IPS-20b (cell line): ENCODE measurements around the gene UNK.

Experiments used
- H3K27ac ChIP-seq: one replicate; pipeline ENCODE4 v1.5.1; 2013; ENCODE audit warnings: low read length
- H3K27me3 ChIP-seq: 2 replicates; pipeline ENCODE4 v1.6.1; 2013; ENCODE audit warnings: mild to moderate bottlenecking, low read length, inconsistent platforms; ENCODE audit not compliant: insufficient read depth
- H3K36me3 ChIP-seq: 2 replicates; pipeline ENCODE4 v1.6.1; 2013; ENCODE audit warnings: low read depth, mild to moderate bottlenecking, inconsistent platforms, low read length, moderate library complexity; ENCODE audit not compliant: insufficient read depth
- H3K4me1 ChIP-seq: 2 replicates; pipeline ENCODE4 v1.6.1; 2013; ENCODE audit warnings: mild to moderate bottlenecking, control low read depth, inconsistent platforms, low read length, moderate library complexity; ENCODE audit not compliant: insufficient read depth
- H3K4me3 ChIP-seq: 2 replicates; pipeline ENCODE4 v1.5.1; 2013; ENCODE audit warnings: mild to moderate bottlenecking, low read length, inconsistent platforms
- H3K9ac ChIP-seq: 2 replicates; pipeline ENCODE4 v1.6.1; 2013; ENCODE audit warnings: low read depth, mild to moderate bottlenecking, inconsistent platforms, low read length, moderate library complexity
- H3K9me3 ChIP-seq: 2 replicates; pipeline ENCODE4 v1.6.1; 2013; ENCODE audit warnings: mild to moderate bottlenecking, low read depth, low read length, inconsistent platforms; ENCODE audit not compliant: insufficient read depth

The UNK gene

GRCh38 chr17:75784473-75785015, at the start of gene UNK:
Gene UNK (plus strand): TSS chr17:75784806. CDS start chr17:75784881, 75 bp downstream.
- H3K9me3 ChIP-seq, result no peaks in the 10 kb centered on the region
- no peaks in the 10 kb centered on the region for H3K36me3 ChIP-seq
- no peaks in the 10 kb centered on the region for H3K27me3 ChIP-seq
- peak within 1 kb of the TSS; percentile 96 for H3K27ac ChIP-seq
- peak within 1 kb of the TSS; percentile 100 for H3K9ac ChIP-seq
- H3K4me3 ChIP-seq, result peak within 1 kb of the TSS; percentile 99
- H3K4me1 ChIP-seq, result peaks cover 19% of the 10 kb centered on the region

- H3K4me3 ChIP-seq, result no peak overlapping the region
- H3K36me3 ChIP-seq, result no peaks in the 10 kb centered on the region
- no peaks in the 10 kb centered on the region for H3K9me3 ChIP-seq
- no peaks in the 10 kb centered on the region; the same call in 1 of the 2 replicates for H3K4me1 ChIP-seq
- H3K27ac ChIP-seq, result no peak overlapping the region
- no peaks in the 10 kb centered on the region for H3K27me3 ChIP-seq
- no peak overlapping the region for H3K9ac ChIP-seq
These were observed 48.3 kb upstream of the UNK start for GRCh38 chr17:75736173-75736835.

GRCh38 chr17:75737133-75737962, 47.3 kb upstream of the UNK start:
- Histone ChIP-seq H3K9me3 (no peaks in the 10 kb centered on the region), H3K9ac (no peak overlapping the region), H3K4me1 (no peaks in the 10 kb centered on the region; the same call in 1 of the 2 replicates), H3K4me3 (no peak overlapping the region), H3K36me3 (no peaks in the 10 kb centered on the region), H3K27me3 (no peaks in the 10 kb centered on the region), H3K27ac (no peak overlapping the region)

- no peaks in the 10 kb centered on the region; the same call in 1 of the 2 replicates for H3K4me1 ChIP-seq
- no peak overlapping the region for H3K4me3 ChIP-seq
- no peak overlapping the region for H3K27ac ChIP-seq
- no peaks in the 10 kb centered on the region for H3K9me3 ChIP-seq
- H3K36me3 ChIP-seq, result no peaks in the 10 kb centered on the region
- no peak overlapping the region for H3K9ac ChIP-seq
- H3K27me3 ChIP-seq, result no peaks in the 10 kb centered on the region
These were observed 46.3 kb upstream of the UNK start for GRCh38 chr17:75738218-75738802.

- H3K4me3 ChIP-seq, result no peak overlapping the region
- H3K9me3 ChIP-seq, result no peaks in the 10 kb centered on the region
- no peak overlapping the region for H3K27ac ChIP-seq
- H3K27me3 ChIP-seq, result no peaks in the 10 kb centered on the region
- no peak overlapping the region for H3K9ac ChIP-seq
- no peaks in the 10 kb centered on the region; the same call in 1 of the 2 replicates for H3K4me1 ChIP-seq
- no peaks in the 10 kb centered on the region for H3K36me3 ChIP-seq
These were observed 45.4 kb upstream of the UNK start for GRCh38 chr17:75739174-75739573.

- no peak overlapping the region for H3K27ac ChIP-seq
- H3K27me3 ChIP-seq, result no peaks in the 10 kb centered on the region
- no peaks in the 10 kb centered on the region for H3K36me3 ChIP-seq
- H3K4me1 ChIP-seq, result no peaks in the 10 kb centered on the region; the same call in 1 of the 2 replicates
- no peak overlapping the region for H3K9ac ChIP-seq
- no peaks in the 10 kb centered on the region for H3K9me3 ChIP-seq
- H3K4me3 ChIP-seq, result no peak overlapping the region
These were observed 44.8 kb upstream of the UNK start for GRCh38 chr17:75739801-75740200.

GRCh38 chr17:75740215-75740614, 44.4 kb upstream of the UNK start:
- no peak overlapping the region for H3K4me3 ChIP-seq
- no peaks in the 10 kb centered on the region for H3K9me3 ChIP-seq
- H3K27me3 ChIP-seq, result no peaks in the 10 kb centered on the region
- H3K36me3 ChIP-seq, result no peaks in the 10 kb centered on the region
- H3K27ac ChIP-seq, result no peak overlapping the region
- no peak overlapping the region for H3K9ac ChIP-seq
- no peaks in the 10 kb centered on the region; the same call in 1 of the 2 replicates for H3K4me1 ChIP-seq

GRCh38 chr17:75740631-75741077, 44.0 kb upstream of the UNK start:
- Histone ChIP-seq H3K4me1 (no peaks in the 10 kb centered on the region; the same call in 1 of the 2 replicates), H3K27ac (no peak overlapping the region), H3K4me3 (no peak overlapping the region), H3K9ac (no peak overlapping the region), H3K27me3 (no peaks in the 10 kb centered on the region), H3K36me3 (no peaks in the 10 kb centered on the region), H3K9me3 (no peaks in the 10 kb centered on the region)

- H3K4me3 ChIP-seq, result no peak overlapping the region
- H3K4me1 ChIP-seq, result no peaks in the 10 kb centered on the region; the same call in 1 of the 2 replicates
- no peaks in the 10 kb centered on the region for H3K36me3 ChIP-seq
- H3K27me3 ChIP-seq, result no peaks in the 10 kb centered on the region
- H3K9ac ChIP-seq, result no peak overlapping the region
- no peaks in the 10 kb centered on the region for H3K9me3 ChIP-seq
- no peak overlapping the region for H3K27ac ChIP-seq
These were observed 42.3 kb upstream of the UNK start for GRCh38 chr17:75742337-75742736.

- Histone ChIP-seq H3K27ac (no peak overlapping the region), H3K9me3 (no peaks in the 10 kb centered on the region), H3K27me3 (no peaks in the 10 kb centered on the region), H3K9ac (no peak overlapping the region), H3K4me3 (no peak overlapping the region), H3K36me3 (no peaks in the 10 kb centered on the region), H3K4me1 (no peaks in the 10 kb centered on the region)
These were observed 40.9 kb upstream of the UNK start for GRCh38 chr17:75743625-75744206.

- Histone ChIP-seq H3K9ac (no peak overlapping the region), H3K27ac (no peak overlapping the region)
These were observed 35.9 kb upstream of the UNK start for GRCh38 chr17:75748706-75749105.

More at GRCh38 chr17:75748706-75749105, 35.9 kb upstream of the UNK start:
- H3K4me3 ChIP-seq, result no peak overlapping the region
- H3K4me1 ChIP-seq, result no peaks in the 10 kb centered on the region
- H3K27me3 ChIP-seq, result peaks cover 10% of the 10 kb centered on the region; the same call in 1 of the 2 replicates
- H3K36me3 ChIP-seq, result no peaks in the 10 kb centered on the region
- no peaks in the 10 kb centered on the region for H3K9me3 ChIP-seq
